Small intestine (tissue), 7 donors: Measurements from ENCODE around the gene MORN3. TPM values are rescaled to one million over a fixed set of nuclear protein-coding genes. Genes with fewer than 3 reads are reported as not detected.
"Not testable (repeated sequence)": the region's sequence is repeated elsewhere in the genome, so short reads cannot be mapped to it uniquely, and the experiment has no call there.

Experiments used
- DNase-seq, 2 donors: peaks; one replicate each; pipeline versions ENCODE4 v3.0.0 to v3.0.0-alpha.2; 2013
- FAIRE-seq: peaks from 2 replicates; lab custom pipeline; 2012; peaks lifted over from hg19 to GRCh38; lab: Jason Lieb, UNC
- H3K27ac ChIP-seq, 3 donors: one replicate each; pipeline ENCODE4 v1.5.1; 2013; ENCODE audit warnings: low read length in 2 of 3, mild to moderate bottlenecking in 2 of 3, control low read depth in 1 of 3, inconsistent platforms in 1 of 3, low read depth in 1 of 3, moderate library complexity in 1 of 3
- H3K27me3 ChIP-seq, 3 donors: one replicate each; pipeline ENCODE4 v1.6.1; 2013; ENCODE audit warnings: low read length in 3 of 3, inconsistent platforms in 1 of 3; ENCODE audit not compliant: control insufficient read depth in 3 of 3, insufficient read depth in 3 of 3
- H3K36me3 ChIP-seq, 3 donors: one replicate each; pipeline ENCODE4 v1.6.1; 2013; ENCODE audit warnings: low read length in 3 of 3, inconsistent platforms in 1 of 3, low read depth in 1 of 3, mild to moderate bottlenecking in 1 of 3, moderate library complexity in 1 of 3; ENCODE audit not compliant: control insufficient read depth in 3 of 3, insufficient read depth in 2 of 3
- H3K4me1 ChIP-seq, 3 donors: one replicate each; pipeline ENCODE4 v1.6.1; 2013; ENCODE audit warnings: low read length in 2 of 3, inconsistent platforms in 1 of 3, low read depth in 1 of 3, mild to moderate bottlenecking in 1 of 3, moderate library complexity in 1 of 3; ENCODE audit not compliant: control insufficient read depth in 3 of 3, insufficient read depth in 2 of 3
- H3K4me3 ChIP-seq, 3 donors: one replicate each; pipeline ENCODE4 v1.5.1; 2013; ENCODE audit warnings: low read length in 3 of 3, control low read depth in 1 of 3, inconsistent platforms in 1 of 3, low read depth in 1 of 3, mild to moderate bottlenecking in 1 of 3, moderate library complexity in 1 of 3
- H3K9me3 ChIP-seq, 2 donors: one replicate each; pipeline ENCODE4 v1.6.1; 2013; ENCODE audit warnings: low read depth in 1 of 2, low read length in 1 of 2; ENCODE audit not compliant: control insufficient read depth in 2 of 2, insufficient read depth in 1 of 2
- WGBS, 3 donors: extraction: QIAGEN DNeasy Blood & Tissue Kit; methylation state at CpG; one replicate each; pipeline ENCODE4 v1.1.7; 2013; 5-methylcytosine and 5-hydroxymethylcytosine counted together
- polyA plus RNA-seq, 4 donors: library from polyadenylated mRNA; stranded (reverse) in 3 of 4; unstranded in 1 of 4; fragments of 200-250 nt in 3 of 4; fragments of 120-200 nt in 1 of 4; gene quantifications; one replicate each; pipeline versions ENCODE4 v1.2.1 to v1.2.3, GENCODE V29; 2013
- donor health status: healthy with polysubstance abuse.
- donor health status: control.
- donor health status: control.
- donor health status: Bipolar disorder and iron deficiency.
- donor health status: healthy.

Gene MORN3
- polyA plus RNA-seq, 4 donors, result 0.57 to 3.1 TPM; not detected in 2

DNA sequence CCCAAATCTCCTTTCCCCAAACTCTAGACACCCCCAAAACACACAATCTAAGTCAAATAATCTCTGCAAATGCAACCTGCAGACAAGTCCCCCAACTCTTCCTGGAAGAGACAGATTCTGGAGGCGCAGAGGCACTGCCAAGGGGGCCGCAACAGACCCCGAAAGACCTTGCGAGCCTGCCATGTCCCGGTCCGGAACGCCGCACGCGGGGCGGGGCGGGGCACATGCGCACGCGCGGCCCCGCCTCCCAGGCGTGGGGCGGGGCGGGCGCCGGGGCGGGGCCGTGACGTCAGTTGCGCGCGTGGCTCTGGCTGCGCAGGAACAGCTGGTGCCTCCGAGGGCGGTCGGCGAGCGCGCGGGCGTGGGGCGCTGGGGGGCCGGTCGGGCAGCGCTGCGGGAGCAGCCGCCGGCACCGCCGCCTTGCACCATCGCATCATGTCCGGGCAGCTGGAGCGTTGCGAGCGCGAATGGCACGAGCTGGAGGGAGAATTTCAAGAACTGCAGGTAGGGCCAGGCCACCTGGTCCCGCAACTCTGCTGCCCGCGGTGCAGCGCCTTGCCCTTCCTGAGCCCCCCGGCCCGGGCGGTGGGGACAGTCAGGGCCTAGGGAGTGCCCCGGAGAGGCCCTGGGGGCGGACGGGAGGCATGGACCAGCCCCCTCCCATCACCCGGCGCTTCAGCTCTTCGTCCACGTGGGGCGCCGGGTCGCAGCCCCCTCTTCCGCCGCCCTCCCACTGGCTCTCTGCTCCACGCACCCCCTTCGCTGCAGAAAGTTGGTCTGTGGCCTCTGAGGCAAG lies 43.2 kb upstream of the MORN3 start, which contains the start of gene TMEM120B:
TMEM120B (plus strand) TSS at position 292 of the 796 bp plus-strand sequence; CDS start at position 436, 144 bp downstream.
- Histone ChIP-seq H3K27ac (peak within 1 kb of the TSS; percentile 83 to 96 (median 87)), H3K4me3 (peak within 1 kb of the TSS; percentile 70 to 98 (median 73)), H3K4me1 (peaks cover 0 to 25% (median 0%) of the 10 kb centered on the region in 3 donors), H3K9me3 (peaks cover 0 to 7% of the 10 kb centered on the region in 2 donors), H3K27me3 (no peaks in the 10 kb centered on the region), H3K36me3 (peaks cover 0 to 14% (median 0%) of the 10 kb centered on the region in 3 donors)
- FAIRE-seq, result no peak
- DNase-seq, result peak; percentile 76 to 93
- WGBS, 3 donors, result 0 to 1% (median 0%) methylated on average over 47 to 74 of the region's 74 CpGs

DNA sequence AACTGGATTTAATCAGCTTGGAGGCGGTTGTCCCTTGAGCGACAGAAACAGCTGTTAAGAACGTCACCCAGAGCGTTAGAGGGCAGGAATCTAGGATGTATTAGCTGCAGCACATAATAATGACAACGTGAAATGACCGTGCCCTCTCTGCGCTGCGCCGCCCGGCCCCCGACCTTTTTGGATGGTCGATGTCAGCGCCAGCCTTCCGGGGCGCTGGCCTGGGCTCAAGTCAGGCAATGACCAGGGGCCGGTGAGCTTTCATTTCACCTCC lies 42.7 kb upstream of the MORN3 start:
- H3K4me1 ChIP-seq, result peaks cover 0 to 25% (median 0%) of the 10 kb centered on the region in 3 donors
- FAIRE-seq (no peak), DNase-seq (peak; percentile 70 to 81)
- H3K36me3 ChIP-seq, result peaks cover 0 to 14% (median 0%) of the 10 kb centered on the region in 3 donors
- no peaks in the 10 kb centered on the region for H3K27me3 ChIP-seq
- peak overlapping the region; percentile 83 to 96 (median 87) for H3K27ac ChIP-seq
- 0 to 1% (median 0%) methylated on average over 13 to 16 of the region's 16 CpGs for WGBS, 3 donors
- H3K9me3 ChIP-seq, result peaks cover 0 to 7% of the 10 kb centered on the region in 2 donors
- H3K4me3 ChIP-seq, result peak overlapping the region; percentile 70 to 98 (median 73)

DNA sequence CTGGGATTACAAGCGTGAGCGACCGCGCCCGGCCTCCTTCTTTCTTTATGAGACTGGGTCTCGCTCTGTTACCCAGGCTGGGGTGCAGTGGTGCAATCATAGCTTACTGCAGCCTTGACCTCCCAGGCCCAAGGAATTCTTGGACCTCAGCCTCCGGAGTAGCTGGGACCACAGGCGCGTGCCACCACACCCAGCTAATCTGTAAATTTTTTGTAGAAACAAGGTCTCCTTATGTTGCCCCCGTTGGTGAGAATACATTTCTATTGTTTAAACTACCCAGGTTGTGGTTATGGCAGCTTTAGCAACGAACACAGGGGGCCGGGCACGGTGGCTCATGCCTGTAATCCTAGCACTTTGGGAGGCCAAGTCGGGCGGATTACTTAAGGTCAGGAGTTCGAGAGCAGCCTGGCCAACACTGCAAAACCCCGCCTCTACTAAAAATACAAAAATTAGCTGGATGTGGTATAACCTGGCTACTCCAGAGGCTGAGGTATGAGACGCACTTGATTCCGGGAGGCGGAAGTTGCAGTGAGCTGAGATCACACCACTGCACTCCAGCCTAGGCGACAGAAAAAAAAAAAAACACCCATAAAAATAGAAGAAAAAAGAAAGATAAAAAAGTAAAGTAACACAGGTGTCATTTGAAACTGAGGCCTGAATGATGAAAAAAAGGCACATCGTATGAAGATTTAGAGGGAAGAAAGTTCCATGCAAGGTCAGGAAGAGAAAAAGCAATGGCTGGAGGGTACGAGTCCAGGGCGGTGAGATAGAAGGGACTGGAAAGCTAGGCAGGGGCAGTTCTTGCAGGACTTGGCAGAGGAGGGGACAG lies 42.1 kb upstream of the MORN3 start:
- Histone ChIP-seq H3K9me3 (peaks cover 0 to 7% of the 10 kb centered on the region in 2 donors), H3K4me3 (peak overlapping the region; percentile 70 to 98 (median 73)), H3K36me3 (peaks cover 0 to 10% (median 0%) of the 10 kb centered on the region in 3 donors), H3K4me1 (peaks cover 0 to 25% (median 0%) of the 10 kb centered on the region in 3 donors), H3K27me3 (no peaks in the 10 kb centered on the region), H3K27ac (peak overlapping the region; percentile 83 to 96 (median 87))
- DNase-seq (peak in 1 of 2 donors; percentile 53), FAIRE-seq (no peak)
- WGBS, 3 donors, result 40 to 57% (median 45%) methylated on average over 24 of the region's 24 CpGs

DNA sequence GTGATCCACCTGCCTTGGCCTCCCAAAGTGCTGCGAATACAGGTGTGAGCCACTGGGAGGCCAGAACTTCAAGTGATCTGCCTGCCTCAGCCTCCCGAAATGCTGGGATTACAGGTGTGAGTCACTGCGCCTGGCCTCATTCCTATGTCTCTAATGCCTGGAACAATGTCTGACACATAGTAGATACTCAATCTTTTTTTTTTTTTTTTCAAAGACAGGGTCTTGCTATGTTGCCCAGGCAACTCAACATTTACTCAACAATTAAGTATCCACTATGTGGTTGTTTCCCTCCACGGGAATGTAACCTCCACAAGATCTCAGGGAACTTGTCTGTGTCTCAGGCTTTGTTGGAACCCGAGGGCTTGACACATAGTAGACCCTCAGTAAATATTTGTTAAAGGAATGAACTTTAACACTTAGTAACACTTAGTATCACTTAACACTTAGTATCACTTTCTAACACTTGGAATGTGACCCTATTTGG lies 40.1 kb upstream of the MORN3 start:
- H3K4me1 ChIP-seq, result peaks cover 0 to 25% (median 0%) of the 10 kb centered on the region in 3 donors
- no peaks in the 10 kb centered on the region for H3K27me3 ChIP-seq
- 69 to 77% (median 75%) methylated on average over 5 of the region's 5 CpGs for WGBS, 3 donors
- FAIRE-seq (no peak), DNase-seq (peak in 1 of 2 donors; percentile 59)
- no peak overlapping the region for H3K4me3 ChIP-seq
- peak overlapping the region in 1 of 3 donors; percentile 75 for H3K27ac ChIP-seq
- H3K36me3 ChIP-seq, result no peaks in the 10 kb centered on the region
- peaks cover 0 to 10% of the 10 kb centered on the region in 2 donors for H3K9me3 ChIP-seq

DNA sequence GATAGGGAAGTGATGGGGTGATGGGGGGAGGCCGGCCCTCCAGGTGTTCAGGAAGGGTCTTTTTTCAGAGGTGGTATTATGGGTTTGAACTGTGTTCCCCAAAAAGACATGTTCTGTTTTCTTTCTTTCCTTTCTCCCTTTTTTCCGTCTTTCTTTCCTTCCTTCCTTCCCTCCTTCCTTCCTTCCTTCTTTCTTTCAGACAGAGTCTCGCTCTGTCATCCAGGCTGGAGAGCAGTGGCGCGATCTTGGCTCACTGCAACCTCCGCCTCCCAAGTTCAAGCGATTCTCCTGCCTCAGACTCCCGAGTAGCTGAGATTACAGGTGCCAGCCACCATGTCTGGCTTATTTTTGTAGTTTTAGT lies 39.6 kb upstream of the MORN3 start:
- peaks cover 0 to 25% (median 0%) of the 10 kb centered on the region in 3 donors for H3K4me1 ChIP-seq
- H3K27me3 ChIP-seq, FAIRE-seq, H3K4me3 ChIP-seq, H3K36me3 ChIP-seq, DNase-seq: not testable (repeated sequence)
- WGBS, 3 donors, result 86 to 91% (median 87%) methylated on average over 8 of the region's 8 CpGs
- H3K9me3 ChIP-seq, result peaks cover 0 to 10% of the 10 kb centered on the region in 2 donors
- peak overlapping the region in 1 of 3 donors; percentile 75 for H3K27ac ChIP-seq

DNA sequence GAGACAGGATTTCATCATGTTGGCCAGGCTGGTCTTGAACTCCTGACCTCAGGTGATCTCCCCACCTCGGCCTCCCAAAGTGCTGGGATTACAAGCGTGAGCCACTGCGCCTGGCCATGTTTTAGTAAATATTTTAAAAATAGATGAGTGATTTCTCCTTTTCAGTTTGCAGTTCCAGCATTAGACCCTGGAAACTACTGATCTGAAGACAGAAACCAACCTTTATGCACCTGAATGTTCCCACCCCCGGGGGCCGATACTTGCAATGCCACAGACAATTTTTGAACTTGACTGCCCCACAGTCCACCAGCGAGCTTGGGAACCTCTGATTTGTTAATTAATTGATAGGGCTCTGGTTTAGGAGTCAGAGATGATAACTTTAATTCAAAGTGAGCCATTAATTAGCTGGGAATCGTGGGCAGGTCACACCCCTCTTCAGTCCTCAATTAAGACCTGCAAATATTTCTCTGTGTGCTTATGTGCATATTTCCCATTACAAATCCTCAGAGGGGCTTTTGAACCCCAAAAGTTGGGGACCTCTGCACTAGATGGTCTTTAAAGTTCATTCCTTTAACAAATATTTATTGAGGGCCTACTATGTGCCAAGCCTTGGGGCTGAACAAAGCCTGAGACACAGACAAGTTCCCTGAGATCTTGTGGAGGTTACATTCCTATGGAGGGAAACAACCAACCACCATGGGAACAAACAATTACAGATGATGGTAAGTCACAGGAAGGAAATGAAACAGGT lies 39.0 kb upstream of the MORN3 start:
- H3K27me3 ChIP-seq, result no peaks in the 10 kb centered on the region
- H3K36me3 ChIP-seq, result no peaks in the 10 kb centered on the region
- FAIRE-seq, result no peak
- H3K27ac ChIP-seq, result peak overlapping the region in 1 of 3 donors; percentile 75
- 58 to 76% (median 69%) methylated on average over 7 of the region's 7 CpGs for WGBS, 3 donors
- H3K4me3 ChIP-seq, result no peak overlapping the region
- no peak for DNase-seq
- H3K9me3 ChIP-seq, result peaks cover 0 to 10% of the 10 kb centered on the region in 2 donors
- H3K4me1 ChIP-seq, result peaks cover 0 to 24% (median 0%) of the 10 kb centered on the region in 3 donors

DNA sequence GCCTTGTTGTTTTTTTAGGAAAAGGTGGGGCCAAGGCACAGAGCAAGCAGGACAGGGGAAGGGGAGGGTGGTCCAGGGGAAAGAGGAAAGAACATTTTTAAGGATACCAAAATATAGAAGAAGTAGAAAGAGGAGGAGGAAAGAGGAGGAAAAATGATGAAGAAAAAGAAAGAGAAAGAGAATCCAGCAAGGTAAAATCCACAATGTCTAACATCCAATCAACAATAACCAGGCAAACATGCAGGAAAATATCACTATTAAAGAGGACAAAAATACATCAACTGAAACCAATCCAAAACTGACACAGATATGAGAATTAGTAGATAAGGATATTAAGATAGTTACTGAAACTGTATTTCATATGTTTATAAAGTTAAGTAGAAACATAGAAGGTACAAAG lies 36.1 kb upstream of the MORN3 start:
- no peak for DNase-seq
- FAIRE-seq, result no peak
- H3K4me3 ChIP-seq, result no peak overlapping the region
- no peak overlapping the region for H3K27ac ChIP-seq
- H3K27me3 ChIP-seq, result no peaks in the 10 kb centered on the region
- H3K9me3 ChIP-seq, result peaks cover 0 to 7% of the 10 kb centered on the region in 2 donors
- no peaks in the 10 kb centered on the region for H3K36me3 ChIP-seq
- peaks cover 0 to 12% (median 0%) of the 10 kb centered on the region in 3 donors for H3K4me1 ChIP-seq
